SK-N-SH (cell line): Measurements from ENCODE around the gene TNRC6B.

Experiments
- MXI1 ChIP-seq: IDR thresholded peaks from 2 replicates; pipeline ENCODE4 v1.6.1; 2012; ENCODE audit warnings: mild to moderate bottlenecking, low read depth, low read length, improper control_type of control experiment
- POLR2AphosphoS5 ChIP-seq: IDR thresholded peaks from 2 replicates; pipeline ENCODE4 v1.6.1; 2012; ENCODE audit warnings: low read depth, low read length
- YY1 ChIP-seq: IDR thresholded peaks from 2 replicates; pipeline ENCODE4 v1.4.0; 2012; ENCODE audit warnings: low read depth, mild to moderate bottlenecking

DNA sequence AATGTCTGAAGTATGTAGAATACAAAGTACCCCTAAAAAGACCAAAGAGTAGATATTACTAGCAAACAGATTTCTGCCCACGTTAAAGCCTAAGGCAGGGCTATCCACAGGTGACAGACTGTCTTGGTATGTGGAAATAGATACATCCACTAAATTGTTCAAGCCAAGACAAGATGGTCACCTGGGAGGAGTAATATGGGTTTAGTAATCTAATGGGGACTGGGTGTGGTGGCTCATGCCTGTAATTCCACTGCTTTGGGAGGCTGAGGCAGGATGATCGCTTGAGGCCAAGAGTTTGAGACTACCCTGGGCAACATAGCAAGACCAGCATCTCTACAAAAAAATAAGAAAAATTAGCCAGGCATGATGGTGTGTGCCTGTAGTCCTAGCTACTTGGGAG lies 200.2 kb downstream of the TNRC6B start:
- TF ChIP-seq MXI1 = no peak
- no peak for TF ChIP-seq YY1
- no peak for TF ChIP-seq POLR2AphosphoS5
